Measurements from ENCODE around the gene PARD3B.
A peak's percentile ranks its signal among the peaks of the same experiment; 100 is the strongest.

PARD3B gene

DNA sequence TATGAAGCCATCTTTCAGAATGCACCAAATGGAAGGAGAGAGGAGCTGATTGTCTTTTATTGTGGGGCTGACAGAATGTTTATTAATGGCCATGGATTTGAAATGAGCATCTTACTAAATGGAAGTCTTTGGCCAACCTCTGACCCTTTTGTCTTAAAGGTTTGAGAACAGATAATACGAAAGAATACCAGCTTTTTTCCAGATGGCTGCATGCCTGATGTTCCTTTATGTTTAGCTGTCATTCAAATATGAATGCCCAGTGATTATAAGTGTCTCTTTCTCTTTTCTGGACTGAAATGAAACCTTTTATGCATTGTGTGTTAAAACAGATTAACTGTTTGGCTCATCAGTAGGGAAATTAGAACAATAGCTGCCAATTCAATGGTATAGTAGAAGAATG lies 46.0 kb downstream of the PARD3B start:
- DNase-seq (ENCODE audit: low read depth) = no peak

DNA sequence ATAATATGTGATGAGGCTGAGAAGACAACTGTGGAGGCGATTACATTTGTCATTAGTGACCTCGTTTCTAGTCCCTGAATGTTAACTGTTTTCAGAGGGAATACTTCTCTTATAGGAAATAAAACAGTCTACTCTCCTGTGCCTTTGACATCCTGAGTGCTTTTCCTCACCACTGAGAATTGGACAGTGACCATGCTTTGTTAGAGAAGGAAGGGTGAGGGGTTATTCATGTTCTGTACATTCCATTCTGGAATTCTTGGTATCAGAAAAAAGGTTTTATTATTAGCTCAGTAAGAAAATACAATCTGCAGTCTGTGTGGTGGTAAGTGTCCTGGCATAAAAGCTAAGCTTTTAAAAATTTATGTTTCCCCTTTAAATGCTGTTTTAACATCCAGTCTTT lies 58.8 kb downstream of the PARD3B start:
- DNase-seq (ENCODE audit: low read depth) = no peak

DNA sequence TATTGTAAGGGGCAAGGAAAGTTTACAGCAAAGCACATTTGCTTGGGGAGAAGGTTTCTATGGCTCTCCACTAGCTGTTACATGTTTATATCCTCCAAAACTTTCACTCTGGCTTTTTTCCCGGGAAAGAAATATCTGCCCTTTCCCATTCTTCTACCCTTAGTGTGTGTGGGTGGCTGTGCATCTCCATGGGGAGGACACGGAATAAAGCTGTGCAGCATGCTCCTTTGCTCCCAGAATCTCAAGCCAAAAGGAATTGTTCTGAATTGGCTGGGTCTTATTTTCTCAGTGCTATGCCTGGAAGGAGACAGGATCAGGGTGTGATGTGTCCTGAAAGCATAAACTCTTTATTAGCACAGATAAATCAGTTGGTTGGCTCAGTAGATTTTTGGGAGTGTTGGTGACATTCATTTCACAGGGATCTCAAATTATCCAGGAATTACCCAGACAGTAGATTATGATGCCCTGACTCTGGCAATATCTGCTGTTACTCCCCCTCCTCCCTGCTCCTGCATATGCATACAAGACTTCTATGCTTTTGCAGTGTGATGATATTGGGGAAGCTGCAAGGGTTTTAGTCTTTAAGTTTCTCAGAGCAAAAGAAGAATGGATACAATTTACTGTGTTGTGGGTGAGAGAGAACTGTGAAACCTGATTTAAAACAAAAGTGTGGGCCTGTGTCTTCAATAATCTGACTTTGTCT lies 63.1 kb downstream of the PARD3B start:
- no peak for DNase-seq (ENCODE audit: low read depth)

DNA sequence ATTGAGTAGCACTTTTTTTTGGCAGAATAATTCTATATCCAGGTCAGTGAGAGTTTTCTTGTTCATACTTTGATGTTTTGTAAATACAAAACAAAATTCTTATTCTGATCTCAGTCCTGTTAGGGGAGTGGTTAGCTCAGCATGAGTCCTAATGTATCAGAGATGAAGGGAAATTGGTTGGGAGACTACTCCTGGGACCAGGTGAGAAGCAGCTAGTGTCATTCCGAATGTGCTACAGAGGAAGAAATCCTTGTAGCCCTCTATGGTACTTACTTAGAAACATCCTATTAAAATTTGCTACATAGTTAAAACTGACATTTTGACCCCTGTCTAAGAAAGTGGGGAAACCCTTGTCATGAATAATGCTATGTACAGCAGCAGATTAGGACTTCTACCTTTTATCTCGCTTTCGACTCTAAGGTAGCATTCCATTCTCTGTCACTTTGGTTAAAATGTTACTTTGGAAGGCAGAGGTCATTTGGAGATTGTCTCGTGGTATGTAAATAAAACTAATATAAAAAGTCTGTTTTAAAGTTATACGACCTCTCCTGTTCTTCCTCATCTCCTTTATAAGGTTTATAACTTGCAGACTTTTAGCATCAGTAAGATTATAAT lies 65.8 kb downstream of the PARD3B start:
- DNase-seq (ENCODE audit: low read depth) = no peak

DNA sequence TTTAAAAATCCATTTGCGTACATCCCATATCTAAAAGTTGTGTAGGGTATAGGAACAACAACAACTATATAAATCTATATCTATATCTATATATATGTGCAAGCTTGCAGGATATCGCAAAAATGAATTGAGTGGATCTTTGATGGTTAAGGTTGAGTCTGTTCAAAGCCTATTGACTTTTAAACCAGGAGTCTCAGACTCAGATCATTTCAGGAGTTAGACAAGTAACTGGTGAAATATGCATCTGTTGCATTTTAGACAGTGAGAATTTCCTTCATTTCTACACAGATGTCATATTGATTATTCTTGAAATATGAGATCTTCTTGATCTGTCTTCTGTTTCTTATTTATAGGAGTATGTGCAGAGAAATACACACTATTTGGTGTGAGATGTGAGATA lies 66.5 kb downstream of the PARD3B start:
- DNase-seq (ENCODE audit: low read depth) = no peak

DNA sequence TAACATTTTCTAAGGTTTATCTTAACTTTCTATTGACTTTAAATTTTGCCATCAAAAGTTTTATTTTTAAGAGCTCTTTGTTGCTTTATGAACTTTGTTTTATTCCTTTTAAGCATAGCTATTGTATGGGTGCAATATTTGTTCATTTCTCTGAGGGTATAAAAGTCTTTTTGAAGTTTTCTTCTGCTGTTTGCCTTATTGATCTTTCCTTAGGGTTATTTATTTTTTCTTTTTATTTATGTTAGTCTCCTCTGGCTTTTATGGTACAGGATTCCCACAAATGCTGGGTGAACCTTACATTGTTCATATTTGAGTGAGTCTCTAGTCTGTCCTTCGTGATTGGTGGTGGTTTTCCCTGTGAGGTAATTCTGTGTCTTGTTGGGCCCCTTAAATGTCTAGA lies 68.4 kb downstream of the PARD3B start:
- DNase-seq (ENCODE audit: low read depth) = no peak

DNA sequence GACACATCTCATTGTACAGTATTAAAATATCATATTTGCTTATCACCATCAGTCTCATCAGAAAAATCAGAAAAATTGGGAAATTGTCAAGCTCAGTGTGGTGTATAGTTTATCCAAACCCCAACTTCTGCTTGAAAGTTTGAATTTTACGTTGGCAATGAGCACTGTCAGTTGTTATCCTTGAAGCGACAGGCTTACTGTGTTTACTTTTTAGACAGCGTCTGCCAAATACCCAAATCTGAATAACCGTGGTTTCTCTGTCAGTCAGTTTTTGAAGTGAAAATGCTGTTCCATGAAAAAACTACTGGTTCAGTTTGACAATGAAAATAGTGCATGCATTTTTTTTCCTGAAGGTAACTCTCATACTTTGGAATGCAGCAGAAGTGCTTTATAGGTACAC lies 70.2 kb downstream of the PARD3B start:
- no peak for DNase-seq (ENCODE audit: low read depth)

DNA sequence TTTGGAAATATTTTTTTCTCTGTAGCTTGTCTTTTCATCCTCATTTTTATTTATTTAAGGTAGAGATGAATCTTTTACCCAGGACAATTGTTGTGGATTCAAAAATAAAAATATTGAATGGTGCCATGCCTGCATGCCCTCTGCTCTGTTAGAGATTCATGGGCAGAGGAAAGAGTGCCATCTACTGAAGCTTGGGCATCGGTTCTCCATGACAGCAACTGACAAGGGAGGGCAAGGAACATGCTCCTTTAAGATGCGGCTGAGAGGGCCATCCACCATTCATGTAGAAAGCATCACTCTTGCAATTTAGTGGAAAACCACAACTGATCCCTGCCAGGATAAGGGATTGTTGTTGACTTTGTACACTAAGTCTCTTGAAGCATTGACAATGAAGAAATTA lies 79.9 kb downstream of the PARD3B start:
- no peak for DNase-seq (ENCODE audit: low read depth)

DNA sequence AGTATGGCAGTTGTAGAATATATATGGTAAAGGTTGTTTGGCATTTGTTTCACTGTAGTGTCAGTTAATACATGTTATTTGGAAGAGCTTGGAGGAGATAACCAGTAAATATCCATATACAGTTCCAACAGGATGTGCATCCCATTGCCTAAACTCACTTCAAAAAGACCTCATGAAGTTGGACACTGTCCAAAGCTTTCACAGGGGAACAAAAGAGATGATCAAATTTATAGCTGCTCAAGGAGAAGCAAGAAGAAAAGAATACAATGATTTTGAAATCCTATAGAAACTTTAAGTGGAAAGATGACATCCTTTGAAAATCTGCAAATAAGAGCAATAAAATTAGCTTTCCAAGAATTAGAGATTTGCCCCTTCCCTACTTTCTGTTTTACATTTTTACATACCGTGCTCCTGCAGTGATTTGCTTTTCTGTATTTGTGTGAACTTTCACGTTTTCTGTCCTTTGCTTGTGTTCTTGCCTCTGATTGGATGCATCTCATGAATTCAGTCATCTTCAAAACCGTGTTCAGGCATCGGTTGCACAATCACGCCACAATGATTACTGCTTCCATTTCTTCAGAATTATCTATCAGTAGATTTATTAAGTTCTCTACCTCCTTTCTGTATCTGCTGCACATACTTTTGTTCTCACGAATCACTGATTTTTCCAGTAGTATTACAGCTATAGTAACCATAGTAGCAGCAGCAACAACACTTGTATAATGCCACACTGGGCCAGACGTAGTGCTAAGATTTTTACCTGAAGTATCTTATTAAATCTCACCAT lies 83.8 kb downstream of the PARD3B start:
- DNase-seq (ENCODE audit: low read depth) = no peak

DNA sequence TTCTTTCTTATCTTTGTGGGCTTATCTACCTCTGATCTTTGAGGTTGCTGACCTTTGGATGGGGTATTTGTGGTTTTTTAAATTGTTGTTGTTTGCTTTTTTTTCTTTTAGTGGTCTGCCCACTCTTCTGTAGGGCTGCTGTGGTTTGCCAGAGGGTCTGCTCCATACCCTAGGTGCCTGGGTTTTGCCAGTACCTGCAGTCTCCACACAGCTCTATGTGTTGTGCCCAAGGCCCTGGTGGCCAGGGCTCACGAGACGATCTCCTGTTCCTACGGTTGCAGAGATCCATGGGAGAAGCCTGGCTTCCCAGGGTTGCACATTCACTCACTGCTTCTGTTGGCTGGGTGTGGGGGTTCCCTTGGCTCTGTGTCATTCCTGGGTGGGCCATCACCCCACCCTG lies 87.1 kb downstream of the PARD3B start:
- no peak for DNase-seq (ENCODE audit: low read depth)

DNA sequence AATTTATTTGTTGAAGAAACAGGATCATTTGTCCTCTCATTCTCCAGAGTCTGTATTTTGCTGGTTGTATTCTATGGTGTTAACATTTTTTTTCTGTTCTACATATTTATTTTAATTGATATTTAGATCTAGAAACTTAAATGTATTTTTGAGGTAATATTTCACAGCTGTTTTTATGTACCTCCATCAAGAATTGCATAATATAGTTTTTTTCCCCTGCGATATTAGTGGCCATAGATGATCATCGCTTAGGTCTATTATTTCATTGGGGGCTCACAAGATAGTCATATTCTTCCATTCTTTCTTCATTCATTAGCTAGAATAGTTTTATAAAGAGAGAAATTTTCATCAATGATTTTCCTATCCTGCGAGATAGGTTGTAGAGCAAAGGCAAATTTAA lies 89.3 kb downstream of the PARD3B start:
- DNase-seq (ENCODE audit: low read depth) = no peak

DNA sequence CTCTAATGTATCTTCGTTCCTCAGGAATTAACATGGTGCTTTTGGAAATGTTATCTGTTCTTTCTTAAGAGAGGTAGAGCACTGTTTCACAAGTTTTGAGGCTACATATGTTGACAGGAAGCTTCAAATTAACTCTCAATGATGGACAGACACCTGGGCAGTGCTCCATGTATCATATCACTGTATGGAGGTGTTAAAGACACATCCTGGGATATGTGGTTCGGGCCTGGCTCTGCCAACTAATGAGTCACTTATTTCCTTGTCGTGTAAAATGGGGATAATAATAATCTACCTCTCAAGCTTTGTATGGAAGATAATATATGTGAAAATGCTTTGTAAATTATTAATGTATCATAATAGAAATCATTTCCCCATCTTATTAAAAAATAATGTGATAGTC lies 90.2 kb downstream of the PARD3B start:
- DNase-seq (ENCODE audit: low read depth) = no peak

DNA sequence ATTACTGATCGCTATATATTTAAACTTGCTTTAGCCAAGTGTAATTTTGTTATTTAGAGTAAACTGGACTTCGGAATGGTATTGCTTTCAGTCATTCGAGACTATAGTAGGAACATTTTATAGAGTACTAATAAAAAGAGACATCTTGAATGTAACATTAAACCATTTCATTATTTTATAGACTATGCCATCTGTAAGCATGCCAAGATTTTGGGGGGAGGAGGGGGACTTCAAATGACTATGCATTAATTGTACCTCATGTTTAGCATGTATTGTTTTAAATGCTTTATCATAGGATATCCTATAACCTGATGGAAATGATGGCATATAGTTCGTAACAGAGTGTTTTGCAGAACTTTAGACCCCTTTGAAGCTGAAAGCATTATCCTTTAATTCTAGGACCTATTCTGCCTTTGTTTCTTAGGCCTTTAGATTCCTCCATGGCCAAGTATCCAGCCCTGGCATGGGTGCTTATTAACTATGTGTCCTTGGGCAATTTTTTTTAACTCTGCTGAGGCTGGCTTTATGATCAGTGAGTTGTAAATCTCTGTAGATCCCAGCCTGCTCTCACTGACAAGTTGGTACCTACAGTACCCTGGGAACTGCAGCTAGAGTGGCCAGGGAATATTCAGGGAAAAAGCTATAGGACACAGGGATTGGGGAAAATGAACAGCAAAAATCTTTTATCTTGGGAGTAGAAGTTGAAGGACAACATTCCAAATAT lies 93.4 kb downstream of the PARD3B start:
- no peak for DNase-seq (ENCODE audit: low read depth)

DNA sequence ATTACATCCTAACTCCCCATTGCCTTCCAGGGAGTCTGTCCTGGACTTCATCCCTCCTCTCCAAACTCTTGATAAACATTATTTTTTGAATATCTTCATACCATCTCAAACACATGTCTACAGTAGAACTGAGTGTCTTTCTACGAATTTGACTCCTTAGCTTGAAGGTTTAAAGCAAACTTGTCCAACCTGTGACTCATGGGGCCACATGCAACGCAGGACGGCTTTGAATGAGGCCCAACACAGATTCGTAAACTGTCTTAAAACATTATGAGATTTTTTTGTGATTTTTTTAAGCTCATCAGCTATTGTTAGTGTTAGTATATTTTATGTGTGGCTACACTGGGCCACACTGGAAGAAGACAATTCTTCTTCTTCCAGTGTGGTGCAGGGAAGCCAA lies 98.1 kb downstream of the PARD3B start:
- no peak for DNase-seq (ENCODE audit: low read depth)

DNA sequence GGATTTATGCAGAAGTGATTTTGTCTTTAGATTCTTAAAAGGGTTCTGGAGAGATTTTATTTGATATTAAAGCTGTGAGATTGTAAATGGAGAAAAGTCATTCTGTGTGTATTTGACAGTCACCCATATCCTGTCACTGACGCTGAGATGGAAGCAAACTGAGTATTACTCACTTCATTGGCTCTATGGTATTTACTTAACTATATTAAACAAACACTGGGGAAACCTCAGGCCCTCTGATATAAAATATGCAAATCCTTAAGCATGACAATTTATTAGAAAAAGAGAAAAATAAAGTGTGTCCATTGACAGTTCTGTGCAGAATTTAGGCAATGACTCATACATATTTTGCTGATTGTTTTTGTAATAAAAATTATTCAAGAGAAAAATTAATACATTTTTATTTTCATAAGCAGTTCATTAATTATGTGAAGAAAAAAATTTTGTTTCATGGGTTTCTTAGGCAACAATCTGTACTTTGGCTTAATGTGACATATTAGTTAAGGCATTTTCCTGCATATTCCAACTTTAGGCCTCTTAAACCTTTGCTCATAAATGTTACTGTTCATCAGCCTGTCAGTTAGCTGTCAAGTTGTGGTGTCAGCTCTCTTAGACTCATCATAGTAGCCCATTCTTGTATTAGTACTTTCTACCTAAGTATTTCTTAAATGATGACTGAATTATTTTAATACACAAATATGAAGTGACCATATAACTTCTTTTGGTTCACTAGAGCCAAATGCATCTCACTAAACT lies 99.9 kb downstream of the PARD3B start:
- peak; percentile 23 for DNase-seq (ENCODE audit: low read depth)

DNA sequence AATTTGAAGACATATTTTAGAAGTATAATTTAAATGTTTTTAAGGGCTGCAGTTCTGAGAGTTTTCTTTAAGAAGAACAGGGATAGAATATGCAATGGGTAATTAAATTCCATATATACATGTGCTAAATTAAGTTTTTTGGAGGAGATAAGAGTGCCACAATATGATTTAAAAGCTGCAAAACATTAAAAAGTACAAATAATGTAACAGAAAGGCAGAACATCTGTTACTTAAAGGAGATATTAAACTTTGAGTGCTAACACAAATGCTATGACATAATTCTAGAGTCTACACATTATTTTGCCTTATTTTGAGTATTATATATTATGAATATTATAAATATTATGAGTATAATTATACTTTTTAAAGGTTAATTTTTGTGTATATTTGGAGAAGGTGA lies 102.4 kb downstream of the PARD3B start:
- DNase-seq (ENCODE audit: low read depth) = no peak

DNA sequence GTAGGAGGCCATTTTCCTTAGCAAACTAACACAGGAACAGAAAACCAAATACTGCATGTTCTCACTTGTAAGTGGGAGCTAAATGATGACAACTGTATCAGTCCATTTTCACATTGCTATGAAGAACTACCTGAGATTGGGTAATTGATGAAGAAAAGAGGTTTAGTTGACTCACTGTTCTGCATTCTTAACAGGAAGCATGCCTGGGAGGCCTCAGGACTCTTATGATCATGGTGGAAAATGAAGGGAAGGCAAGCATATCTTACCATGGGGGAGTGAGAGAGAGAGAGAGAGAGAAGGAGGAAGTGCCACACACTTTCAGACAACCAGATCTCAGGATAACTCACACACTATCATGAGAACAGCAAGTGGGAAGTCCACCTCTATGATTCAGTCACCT lies 105.3 kb downstream of the PARD3B start:
- no peak for DNase-seq (ENCODE audit: low read depth)

DNA sequence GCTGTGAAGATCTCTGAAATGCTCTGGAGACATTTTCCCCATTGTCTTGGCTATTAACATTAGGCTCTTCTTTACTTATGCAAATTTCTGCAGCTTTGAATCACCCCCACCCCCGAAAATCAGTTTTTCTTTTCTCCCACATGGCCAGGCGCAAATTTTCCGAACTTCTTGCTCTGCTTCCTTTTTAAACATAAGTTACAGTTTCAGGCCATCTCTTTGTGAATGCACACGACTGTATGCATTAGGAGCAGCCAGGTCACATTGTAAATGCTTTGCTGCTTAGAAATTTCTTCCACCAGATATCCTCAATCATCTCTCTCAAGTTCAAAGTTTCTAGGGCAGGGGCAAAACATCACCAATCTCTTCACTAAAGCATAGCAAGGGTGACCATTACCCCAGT lies 106.8 kb downstream of the PARD3B start:
- DNase-seq (ENCODE audit: low read depth) = no peak

DNA sequence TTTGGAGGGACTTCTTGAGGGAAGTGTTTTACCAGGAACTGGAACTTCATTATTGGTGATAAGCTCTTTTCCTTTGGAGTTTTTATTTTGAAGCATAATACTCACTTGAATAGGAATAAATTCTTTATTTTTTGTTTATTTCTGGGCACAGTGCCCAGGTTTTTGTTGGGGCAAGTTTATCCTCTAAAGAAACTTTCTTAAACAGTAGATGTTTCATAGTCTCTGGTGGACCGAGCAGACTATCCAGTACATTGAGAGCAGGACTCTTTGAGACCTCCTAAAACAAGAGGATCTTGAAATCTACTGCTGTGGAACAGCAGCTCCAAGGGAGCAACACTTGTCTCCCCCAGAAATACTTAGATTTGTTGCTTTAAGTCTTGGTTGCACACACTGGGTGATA lies 109.4 kb downstream of the PARD3B start:
- DNase-seq (ENCODE audit: low read depth) = no peak

DNA sequence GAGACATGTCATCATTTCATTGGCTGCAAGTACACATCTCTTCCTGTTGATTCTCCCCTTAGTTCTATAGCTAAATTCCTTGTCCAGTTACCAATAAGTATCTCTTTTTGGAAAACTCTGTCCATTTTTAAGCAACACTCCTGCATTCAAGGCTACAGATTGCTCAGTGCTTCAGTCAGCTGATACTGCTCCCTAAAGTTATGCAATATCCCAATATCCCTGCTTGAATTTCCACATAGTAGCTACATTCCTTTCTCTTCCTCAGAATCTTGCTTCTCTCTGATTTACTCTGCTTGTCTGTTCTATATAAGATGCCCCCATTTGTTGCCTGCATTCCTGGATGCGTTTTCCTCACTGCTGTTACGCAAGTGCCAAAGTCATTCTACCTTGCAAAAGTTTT lies 109.8 kb downstream of the PARD3B start:
- no peak for DNase-seq (ENCODE audit: low read depth)

DNA sequence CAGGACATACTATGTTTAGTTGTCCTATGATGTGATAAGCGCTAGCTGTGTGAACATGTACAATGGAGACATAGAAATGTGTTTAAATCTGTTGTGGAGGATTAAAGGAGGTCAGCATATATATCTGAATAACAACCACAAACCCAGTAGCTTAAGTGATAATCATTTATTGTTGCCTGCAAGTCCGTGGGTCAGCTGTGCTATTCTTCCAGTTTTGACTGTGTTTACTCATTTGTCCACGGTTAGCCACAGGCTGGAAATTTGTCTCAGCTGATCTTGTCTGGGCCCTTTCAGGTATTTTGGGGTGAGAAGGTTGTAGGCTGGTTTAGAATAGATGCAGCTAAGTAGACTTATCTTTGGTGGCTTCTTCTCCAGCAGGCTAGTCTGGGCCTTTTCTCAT lies 110.4 kb downstream of the PARD3B start:
- DNase-seq (ENCODE audit: low read depth) = no peak

DNA sequence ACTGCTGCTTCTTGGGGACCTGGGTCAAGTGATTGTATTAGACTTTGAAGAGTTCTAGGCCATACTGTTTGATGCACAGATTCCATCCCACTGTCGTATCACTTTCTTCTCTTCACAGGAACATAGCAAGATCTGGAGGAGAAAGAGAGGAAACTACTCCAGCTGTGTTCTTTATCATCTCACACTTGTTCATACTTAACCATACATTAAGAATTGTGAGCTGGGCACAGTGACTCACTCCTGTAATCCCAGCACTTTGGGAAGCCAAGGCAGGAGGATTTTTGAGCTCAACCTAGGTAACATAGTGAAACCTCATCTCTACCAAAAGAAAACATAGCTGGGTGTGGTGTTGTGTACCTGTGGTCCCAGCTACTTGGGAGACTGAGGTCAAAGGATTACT lies 111.7 kb downstream of the PARD3B start:
- DNase-seq (ENCODE audit: low read depth) = no peak

All from HS-5 (cell line).